HG03097 (cell line): Measurements from ENCODE around the gene IFNB1.

ENCODE experiments used
- ATAC-seq: cut with Tn5 transposase; IDR thresholded peaks from one replicate; pipeline ENCODE4 v1.9.1; 2021; ENCODE audit not compliant: unreplicated experiment, low FRiP score

IFNB1 gene

DNA sequence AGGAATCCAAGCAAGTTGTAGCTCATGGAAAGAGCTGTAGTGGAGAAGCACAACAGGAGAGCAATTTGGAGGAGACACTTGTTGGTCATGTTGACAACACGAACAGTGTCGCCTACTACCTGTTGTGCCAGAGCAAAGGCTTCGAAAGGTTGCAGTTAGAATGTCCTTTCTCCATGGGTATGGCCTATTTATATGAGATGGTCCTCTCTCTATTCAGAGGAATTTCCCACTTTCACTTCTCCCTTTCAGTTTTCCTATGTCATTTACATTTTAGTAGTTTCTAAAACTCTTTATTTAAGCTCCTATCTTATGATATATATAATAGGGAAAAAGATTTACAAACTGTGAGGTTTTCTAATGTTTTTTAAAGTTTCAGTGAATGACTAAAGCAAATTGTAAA lies at the start of gene IFNB1:
TSS of gene IFNB1 (minus strand) at position 162 of the 400 bp plus-strand sequence. CDS start at position 89, 73 bp downstream.
- ATAC-seq: no peak

DNA sequence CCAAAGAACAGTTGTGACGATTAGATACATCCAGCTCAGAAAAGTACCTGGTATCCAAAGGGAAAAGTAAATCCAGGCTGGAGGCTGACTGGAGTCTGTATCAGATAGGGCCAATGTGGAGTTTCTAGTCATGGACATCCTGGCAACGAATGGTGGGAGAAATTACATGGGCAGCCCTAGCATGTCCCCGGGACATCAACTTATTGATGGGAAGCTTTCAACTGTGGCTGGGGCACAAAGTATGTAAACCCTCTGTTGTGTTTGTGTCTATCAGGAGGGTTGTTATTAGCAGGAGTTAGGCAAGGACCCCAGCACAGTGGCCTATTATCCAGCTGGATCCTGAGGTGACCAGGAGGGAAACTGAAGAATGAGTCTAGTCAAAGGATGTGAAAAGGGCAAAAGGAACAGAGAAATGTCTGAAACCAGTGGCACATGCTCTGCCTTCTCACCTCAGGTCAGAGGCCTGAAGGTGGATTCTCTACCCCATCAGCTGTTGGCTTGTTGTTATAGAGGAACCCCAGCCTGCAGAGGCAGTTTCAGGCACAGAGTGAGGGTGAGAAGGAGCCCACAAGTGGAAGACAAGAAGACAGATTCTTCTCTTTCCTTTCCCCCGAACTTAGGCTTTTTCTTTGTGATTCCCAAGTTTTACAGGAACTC lies 44.0 kb upstream of the IFNB1 start:
- ATAC-seq: peak; percentile 91

DNA sequence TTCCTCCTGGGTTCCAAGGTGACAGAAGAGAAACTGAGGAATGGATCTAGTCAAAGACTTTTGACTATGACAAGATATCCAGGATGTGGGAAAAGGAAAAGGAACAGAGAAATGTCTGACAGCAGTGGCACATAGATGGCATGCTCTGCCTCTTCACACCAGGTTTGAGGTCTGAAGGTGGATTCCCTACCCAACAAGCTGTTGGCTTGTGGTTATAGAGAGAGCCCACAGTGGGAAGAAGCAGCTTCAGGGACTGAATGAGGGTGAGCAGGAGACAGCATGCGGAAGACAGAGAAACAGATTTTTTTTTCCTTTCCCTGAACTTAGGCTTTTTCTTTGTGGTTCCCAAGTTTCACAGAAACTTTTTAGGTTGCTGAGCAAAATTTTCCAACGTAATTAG lies 43.3 kb upstream of the IFNB1 start:
- ATAC-seq: no peak

DNA sequence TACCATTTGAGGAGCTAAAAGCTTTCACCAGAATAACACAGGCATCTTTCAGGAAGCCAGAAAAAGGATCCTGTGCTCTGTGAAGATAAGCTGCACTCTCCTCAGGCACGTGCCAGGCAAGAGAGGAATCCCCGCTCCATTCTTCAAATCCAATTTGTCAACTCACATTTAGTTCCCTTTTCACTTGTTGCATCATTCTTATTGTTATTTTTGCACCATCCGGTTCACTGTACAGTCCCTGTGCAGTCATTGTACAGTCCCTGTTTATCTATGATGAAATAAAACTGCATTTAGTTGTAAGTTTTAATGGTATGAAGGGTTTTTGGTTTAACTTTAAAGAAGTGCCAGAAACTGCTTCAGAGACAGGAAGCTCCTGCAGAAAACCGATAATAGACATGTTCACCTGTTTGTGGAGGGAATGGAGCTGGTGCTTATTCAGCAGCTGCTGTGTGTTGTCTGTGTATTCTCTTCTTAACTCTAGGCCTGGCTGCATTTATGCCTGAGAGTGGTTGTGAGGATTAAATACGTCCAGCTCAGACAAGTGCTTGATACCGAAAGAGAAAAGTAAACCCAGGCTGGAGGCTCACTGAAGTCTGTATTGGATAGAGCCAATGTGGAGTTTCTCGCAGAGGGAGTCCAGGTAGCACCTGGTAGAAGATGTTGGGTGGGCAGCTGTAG lies 41.5 kb upstream of the IFNB1 start:
- ATAC-seq: no peak

DNA sequence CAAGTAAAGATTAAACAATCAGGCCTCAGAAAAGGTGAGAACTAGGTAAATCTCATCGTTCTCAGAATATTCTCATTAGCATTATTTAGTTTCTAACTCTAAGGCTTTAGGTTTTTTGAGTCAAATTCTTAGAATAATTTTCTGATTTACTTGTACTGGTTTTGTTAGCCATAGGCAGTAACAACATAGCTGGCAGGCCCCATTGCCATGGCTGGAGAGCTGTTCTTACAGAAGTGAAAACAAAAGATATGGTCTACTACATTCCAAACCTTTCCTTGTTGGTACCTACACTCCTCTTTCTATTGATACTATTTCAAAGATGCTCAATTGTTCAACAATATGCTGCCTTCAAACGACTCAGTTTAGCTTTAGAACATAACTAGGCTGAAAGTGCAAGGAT lies 36.6 kb upstream of the IFNB1 start:
- no peak for ATAC-seq

DNA sequence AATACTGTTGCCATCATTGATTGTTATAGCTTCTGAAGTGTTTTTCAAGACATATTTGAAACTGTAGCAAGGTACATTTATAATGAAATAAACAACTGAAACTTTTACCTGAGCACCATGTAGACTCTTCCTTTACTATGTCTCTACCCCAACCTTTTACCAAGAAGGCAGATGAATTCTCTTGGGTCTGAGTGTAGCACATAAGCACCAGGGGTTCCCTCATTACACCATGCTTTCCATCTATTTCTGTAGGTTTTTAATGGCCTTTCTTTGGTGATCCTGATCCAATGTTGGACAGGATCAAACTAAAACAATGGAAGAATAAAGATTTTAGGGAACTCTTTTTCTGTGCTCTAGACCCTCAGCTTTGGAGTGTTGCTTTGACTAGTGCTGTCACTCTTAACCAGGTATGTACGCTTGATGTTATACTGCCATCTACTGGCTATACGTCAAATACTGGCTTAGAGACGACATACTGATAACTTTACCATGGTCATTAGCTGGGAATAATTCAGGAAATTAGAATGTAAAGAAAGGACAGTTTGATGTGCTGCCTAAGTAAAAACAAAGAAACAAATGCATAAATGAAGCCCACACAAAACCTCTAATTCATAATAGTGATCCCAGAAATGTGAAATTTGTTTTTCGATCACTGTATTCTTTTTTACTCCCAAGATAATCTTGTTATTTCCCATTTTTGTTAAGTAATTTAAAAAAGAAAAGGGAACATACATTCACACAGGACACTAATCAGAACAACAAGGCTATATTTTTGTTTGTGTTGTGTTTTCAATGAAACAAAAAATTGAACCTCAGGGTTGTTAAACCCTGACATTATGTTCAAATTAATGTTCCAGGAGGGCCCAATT lies 33.2 kb upstream of the IFNB1 start:
- ATAC-seq: peak; percentile 84

DNA sequence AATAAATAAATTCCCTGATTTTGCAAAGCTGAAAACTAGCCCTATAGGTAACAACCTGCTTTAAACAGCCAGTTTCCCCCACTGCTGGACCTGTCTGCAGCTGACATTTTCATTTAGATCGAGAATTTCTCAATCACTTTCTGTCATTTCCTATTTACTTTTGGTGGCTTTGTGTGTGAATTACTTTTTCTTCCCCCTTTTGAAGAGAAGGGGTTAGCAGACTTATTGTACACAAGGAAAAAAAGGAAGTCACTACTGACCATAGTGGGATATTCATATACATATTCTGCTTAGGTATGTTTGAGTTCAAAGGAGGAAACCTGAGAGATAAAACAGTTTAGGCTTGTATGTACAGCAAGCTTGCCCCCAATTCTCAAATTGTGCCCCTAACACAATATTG lies 27.0 kb upstream of the IFNB1 start:
- ATAC-seq: no peak

DNA sequence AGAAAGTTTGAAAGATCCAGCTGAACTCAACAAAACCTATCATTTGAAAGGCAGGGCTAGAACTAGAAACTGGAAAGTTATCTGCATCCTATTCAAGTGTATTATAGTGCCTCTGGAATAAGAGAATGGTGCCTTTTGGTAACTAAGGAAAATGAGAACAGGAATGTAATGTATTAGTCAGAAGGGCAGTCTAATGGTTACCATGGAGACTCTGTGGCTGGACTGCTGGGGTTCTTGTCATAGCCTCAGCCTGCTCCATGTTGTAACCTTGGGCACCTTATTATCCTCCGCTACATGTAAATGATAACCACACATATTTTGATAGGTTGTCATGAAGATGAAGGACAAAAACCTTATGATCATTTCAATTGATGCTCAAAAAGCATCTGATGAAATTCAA lies 24.6 kb upstream of the IFNB1 start:
- ATAC-seq: no peak

DNA sequence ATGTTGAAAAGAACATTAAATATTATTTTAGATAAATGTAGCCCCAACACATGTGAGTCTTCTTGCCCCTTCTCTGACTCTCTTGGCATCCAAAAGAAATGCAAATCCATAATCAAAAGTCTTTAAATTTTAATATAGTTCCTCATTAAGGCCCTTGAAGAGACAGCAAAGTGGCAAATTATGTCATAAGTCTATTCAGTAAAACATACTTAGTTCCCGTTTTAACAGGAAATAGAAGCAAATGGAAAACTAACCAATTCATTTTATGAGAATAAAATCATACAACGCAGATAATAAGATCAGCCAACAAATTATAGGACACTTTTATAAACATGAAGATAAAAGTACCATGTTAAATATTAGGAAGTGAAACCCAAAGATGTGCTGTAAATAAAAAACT lies 20.1 kb upstream of the IFNB1 start:
- ATAC-seq: no peak

DNA sequence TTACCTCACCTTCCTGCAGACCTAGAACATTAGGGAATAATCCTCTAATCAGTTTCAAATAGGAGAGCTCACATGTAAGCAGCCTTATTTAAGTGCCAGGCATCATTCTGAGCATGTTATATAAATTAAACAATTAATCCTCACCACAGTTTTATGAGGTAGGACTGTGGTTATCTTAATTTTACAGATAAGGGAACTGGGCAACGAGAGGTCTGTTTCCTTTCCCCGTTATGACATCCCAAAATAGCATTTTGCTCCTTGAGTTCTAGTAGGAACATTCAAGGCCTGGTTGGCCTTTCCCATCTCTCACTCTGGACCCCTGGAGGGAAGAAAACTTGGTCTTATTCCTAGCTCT lies 19.1 kb upstream of the IFNB1 start:
- ATAC-seq: no peak

DNA sequence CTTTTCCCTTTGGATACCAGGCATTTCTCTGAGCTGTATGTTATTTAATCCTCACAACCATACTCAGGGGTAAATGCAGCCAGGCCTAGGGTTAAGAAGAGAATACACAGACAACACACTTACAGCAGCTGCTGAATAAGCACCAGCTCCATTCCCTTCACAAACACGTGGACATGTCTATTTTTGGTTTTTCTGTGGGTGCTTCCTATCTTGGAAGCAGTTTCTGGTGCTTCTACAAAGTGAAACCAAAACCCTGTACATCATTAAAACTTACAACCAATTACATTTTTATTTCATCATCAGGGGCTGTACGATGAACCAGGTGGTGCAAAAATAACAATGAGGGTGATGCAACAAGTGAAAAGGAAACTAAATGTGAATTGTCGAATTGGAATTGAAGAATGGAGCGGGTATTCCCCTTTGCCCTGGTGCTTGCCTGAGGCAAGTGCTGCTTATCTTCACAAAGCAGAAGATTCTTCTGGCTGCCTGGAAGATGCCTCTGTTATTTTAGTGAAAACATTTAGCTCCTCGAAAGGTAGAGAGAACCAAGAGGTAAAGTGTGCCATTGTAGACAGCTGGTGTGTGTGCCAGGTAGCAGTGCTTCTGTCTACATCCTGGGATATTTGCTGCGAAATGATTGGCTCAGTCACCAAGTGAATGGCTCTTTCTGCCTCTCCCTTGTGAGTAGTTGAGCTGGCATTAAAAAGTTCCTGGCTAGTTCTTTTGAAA lies 18.6 kb upstream of the IFNB1 start:
- peak; percentile 64 for ATAC-seq

DNA sequence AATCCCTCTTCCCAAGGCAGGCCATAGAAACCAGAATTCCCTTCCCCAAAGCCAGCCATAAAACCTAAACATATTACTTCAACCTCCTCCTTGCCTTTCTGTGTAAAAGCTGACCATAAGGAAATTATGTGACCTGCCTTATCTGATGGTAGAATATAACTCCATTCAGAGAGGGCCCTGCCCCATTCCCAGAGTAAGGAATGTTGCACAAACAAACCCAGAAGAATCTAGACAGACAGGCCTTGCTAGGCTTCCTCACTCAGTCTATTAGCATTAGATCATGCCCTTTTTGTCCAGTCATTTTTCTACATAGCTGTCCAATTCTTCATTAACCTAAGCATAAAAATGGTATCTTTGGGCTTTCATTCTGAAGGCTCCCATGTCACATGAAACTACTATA lies 17.8 kb upstream of the IFNB1 start:
- ATAC-seq: no peak

DNA sequence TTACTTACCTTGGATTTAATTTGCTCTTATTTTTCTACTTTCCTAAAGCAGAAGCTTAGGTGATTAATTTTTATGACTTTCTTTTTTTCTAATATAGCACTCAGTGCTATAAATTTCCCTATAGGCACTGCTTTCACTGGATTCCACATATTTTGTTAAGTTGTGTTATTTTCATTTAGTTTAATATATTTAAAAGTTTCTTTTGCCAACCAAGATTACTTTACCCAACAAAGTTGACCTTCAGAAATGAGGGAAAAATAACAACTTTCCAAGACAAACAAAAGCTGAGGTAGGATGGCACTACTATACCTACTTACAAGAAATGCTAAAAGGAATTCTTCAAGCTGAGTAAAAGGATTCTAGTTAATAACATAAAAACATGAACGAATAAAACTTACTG lies 8.8 kb upstream of the IFNB1 start:
- no peak for ATAC-seq

DNA sequence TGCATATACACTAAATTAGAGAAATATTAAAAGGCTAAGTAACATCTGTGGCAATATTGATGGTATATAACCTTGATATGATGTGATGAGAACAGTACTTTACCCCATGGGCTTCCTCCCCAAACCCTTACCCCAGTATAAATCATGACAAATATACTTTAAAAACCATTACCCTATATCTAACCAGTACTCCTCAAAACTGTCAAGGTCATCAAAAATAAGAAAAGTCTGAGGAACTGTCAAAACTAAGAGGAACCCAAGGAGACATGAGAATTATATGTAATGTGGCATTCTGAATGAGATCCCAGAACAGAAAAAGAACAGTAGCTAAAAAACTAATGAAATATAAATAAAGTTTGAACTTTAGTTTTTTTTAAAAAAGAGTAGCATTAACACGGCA lies 7.3 kb upstream of the IFNB1 start:
- no peak for ATAC-seq

DNA sequence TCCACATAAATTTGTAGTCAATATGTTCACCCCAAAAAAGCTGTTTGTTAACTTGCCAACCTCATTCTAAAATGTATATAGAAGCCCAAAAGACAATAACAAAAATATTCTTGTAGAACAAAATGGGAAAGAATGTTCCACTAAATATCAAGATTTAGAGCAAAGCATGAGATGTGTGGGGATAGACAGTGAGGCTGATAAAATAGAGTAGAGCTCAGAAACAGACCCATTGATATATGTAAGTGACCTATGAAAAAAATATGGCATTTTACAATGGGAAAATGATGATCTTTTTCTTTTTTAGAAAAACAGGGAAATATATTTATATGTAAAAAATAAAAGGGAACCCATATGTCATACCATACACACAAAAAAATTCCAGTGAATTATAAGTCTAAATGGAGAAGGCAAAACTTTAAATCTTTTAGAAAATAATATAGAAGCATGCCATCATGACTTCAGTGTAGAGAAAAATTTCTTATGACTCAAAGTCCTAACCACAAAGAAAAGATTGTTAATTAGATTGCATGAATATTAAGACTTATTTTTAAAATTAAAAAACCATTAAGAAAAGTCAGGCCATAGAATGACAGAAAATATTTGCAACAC lies 6.6 kb upstream of the IFNB1 start:
- no peak for ATAC-seq

DNA sequence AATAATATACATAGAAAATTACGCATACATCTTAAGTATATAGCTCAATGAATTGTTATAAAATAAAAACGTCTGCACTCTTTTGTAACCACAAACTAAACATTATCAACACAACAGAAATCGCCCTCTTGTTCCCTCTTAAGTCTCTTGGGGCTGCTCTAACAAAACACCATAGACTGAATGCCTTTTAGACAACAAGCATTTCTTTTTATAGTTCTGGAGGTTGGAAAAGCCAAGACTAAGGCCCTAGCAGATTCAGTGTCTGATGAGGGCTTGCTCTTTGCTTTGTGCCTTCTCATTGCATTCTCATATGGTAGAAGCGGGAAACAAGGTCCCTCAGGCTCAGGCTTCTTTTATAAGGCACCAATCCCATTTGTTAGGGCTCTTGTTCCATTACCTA lies 4.9 kb upstream of the IFNB1 start:
- no peak for ATAC-seq

DNA sequence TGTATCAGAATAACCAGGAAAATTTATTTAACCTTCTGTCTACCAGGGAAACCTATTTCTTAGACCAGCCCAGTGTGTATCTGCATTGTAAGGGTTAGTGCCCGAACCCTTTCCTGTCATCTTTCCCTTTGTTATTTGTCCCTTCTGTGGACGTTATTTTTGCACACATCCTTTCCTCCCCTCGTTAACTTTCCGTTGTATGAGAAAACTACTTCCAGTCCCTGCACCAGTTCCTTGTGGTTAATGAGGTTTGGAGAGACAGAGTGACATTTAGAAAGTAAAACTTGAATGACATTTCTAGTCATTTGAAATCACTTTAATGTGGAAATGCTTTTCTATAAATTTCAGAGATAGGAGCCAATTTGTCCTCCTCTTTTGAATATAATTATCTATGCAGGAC lies 4.3 kb upstream of the IFNB1 start:
- ATAC-seq: no peak

DNA sequence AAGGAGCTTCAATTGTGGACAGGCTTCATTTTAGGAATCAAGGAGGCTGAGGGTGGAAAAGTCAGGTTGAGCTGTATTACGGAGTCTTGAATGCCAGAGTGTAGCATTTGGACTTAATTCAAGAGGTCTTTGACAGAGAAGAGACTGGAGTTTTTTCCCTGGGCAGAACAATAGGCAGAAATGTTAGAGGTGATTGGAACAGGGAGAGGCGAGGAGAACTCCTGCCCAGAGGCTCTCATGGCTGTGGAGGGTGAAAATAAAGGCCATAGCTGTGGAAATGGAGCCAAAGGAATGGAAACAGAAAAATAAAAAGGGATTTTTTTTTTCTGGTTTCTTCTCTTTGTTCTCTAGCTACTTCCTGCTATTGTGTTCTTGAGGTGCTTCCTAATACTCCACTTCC lies 3.7 kb upstream of the IFNB1 start:
- ATAC-seq: no peak

DNA sequence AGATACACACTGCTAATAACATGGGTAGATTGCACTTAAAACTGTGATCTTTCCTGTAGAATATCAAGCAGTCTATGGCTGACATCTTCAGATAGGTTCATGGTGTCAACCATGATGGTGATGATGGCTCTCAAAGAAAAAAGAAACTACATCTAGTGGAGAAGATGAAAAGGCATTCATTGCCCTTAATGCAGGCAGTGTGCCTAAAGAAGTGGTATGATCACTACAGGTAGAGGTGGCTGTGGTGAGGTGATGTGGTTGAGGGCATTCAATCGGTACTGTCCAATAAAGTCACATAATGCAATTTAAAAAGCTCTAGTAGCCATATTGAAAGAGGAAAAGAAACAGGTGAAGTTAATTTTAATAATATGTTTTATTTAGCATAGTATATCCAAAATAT lies 3.1 kb upstream of the IFNB1 start:
- ATAC-seq: no peak

DNA sequence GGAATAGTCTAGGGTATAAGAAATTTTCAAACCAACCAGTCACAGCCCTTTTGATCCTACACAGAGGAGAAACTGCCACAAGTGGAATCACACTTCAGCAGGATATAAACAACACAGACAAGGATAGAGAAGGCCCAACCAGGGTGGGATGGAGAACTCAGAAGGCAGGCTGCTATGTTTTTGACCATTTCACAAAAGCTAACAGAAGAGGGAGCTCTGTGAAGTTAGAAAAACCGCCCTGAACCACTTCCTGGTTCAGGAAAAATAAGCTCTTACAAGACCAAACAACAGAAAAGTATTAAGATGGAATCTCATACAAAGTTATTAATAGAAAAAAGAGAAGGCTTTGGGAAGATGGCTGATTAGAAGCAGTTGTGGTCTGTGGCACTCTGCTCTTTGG lies 960 bp upstream of the IFNB1 start:
- no peak for ATAC-seq

DNA sequence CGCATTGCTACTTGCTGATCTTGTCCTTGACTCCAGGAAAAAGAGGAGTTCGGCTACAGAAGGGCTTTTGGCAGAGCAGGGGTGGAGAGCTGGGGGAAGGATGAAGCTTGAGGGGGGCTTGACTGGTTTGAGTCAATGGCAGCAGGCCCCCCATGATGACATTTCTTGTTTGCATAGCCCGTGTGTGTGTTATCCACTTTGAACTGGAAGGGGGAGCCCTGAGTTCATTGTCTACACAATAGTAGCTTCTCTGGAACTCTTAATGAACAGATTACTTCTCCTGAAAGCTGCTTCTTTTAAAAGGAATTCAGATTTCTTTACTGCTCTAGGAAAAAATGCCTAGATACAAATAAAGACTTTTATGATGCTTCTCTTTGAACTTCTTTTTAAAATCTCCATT lies 2.3 kb downstream of the IFNB1 start:
- no peak for ATAC-seq
